Breast epithelium (tissue), 3 donors: ENCODE data around the gene BACH2.

ENCODE experiments used
- POLR2A ChIP-seq: fragments of 450-650 bp; IDR thresholded peaks from one replicate; pipeline ENCODE4 v1.6.1; 2016; ENCODE audit warnings: antibody characterized with exemption, mild to moderate bottlenecking, moderate library complexity
- TF ChIP-seq, protein P1 (sequence below), 3 donors: fragments of 450-650 bp; IDR thresholded peaks; one replicate each; pipeline ENCODE4 v1.5.1; 2016 to 2017; ENCODE audit warnings: antibody characterized with exemption in 3 of 3, mild to moderate bottlenecking in 3 of 3, moderate library complexity in 3 of 3

DNA sequence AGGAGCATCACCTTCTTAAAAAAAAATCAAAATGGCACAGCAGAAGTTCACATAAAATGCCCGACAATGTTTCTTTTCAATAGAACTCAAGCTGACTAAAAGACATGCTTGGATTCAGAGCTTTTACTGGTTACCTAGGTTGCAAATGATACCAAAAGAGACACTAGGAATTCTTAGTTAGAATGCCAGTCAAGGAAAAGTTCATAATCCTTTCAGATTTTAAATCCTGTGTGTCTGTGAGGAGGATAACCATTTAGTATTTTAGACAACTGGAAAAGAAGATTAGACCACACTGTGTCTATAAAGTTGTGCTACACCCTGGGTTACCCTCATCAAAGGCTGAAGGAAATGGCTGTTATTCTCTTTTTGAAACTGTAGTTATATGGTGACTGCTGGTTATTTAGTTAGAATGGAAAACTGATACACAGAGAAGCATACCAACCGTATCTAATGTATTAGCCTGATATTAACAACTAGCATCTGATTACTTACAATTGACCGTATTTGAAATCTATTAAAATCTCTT lies 262.8 kb downstream of the BACH2 start:
- TF ChIP-seq, protein P1, sequence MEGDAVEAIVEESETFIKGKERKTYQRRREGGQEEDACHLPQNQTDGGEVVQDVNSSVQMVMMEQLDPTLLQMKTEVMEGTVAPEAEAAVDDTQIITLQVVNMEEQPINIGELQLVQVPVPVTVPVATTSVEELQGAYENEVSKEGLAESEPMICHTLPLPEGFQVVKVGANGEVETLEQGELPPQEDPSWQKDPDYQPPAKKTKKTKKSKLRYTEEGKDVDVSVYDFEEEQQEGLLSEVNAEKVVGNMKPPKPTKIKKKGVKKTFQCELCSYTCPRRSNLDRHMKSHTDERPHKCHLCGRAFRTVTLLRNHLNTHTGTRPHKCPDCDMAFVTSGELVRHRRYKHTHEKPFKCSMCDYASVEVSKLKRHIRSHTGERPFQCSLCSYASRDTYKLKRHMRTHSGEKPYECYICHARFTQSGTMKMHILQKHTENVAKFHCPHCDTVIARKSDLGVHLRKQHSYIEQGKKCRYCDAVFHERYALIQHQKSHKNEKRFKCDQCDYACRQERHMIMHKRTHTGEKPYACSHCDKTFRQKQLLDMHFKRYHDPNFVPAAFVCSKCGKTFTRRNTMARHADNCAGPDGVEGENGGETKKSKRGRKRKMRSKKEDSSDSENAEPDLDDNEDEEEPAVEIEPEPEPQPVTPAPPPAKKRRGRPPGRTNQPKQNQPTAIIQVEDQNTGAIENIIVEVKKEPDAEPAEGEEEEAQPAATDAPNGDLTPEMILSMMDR (IDR thresholded peaks at IDR 0.05), result no peak
- TF ChIP-seq POLR2A, result no peak
